GM12892 (cell line): ENCODE measurements around the gene ZFP62.

Source experiments
- POLR2A ChIP-seq: IDR thresholded peaks from 2 replicates; pipeline ENCODE4 v1.6.1; 2011; ENCODE audit warnings: low read depth, low read length, control low read depth
- POLR2AphosphoS5 ChIP-seq: IDR thresholded peaks from 2 replicates; pipeline ENCODE4 v1.6.1; 2011; ENCODE audit warnings: low read depth, low read length, control low read depth
- TAF1 ChIP-seq: IDR thresholded peaks from 2 replicates; pipeline ENCODE4 v1.6.1; 2011; ENCODE audit warnings: low read depth, mild to moderate bottlenecking, control low read depth, low read length, borderline replicate concordance

GRCh38 chr5:180821538-180821937, 39.5 kb downstream of the ZFP62 start:
- TF ChIP-seq POLR2A: no peak
- no peak for TF ChIP-seq POLR2AphosphoS5
- no peak for TF ChIP-seq TAF1
